ENCODE results near the gene POPDC2.

Gene POPDC2

DNA sequence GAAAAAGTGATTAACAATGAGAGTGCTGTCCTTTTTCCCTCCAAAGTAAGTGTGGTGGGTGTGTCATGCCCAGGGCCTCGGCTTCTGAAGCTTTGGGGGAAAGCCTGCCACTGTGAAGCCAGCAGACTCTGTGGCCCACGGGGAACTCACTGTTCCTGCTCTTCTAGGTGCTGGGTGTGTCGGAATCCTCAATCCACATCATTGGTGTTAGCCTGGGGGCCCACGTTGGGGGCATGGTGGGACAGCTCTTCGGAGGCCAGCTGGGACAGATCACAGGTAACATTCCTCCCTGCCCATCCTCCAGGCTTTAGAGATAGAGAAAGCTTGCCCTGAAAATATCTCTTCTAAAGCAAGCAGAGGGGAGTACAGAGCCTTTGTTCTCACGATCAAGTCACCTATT is 51.1 kb downstream of the POPDC2 start:
- TF ChIP-seq, protein P1, sequence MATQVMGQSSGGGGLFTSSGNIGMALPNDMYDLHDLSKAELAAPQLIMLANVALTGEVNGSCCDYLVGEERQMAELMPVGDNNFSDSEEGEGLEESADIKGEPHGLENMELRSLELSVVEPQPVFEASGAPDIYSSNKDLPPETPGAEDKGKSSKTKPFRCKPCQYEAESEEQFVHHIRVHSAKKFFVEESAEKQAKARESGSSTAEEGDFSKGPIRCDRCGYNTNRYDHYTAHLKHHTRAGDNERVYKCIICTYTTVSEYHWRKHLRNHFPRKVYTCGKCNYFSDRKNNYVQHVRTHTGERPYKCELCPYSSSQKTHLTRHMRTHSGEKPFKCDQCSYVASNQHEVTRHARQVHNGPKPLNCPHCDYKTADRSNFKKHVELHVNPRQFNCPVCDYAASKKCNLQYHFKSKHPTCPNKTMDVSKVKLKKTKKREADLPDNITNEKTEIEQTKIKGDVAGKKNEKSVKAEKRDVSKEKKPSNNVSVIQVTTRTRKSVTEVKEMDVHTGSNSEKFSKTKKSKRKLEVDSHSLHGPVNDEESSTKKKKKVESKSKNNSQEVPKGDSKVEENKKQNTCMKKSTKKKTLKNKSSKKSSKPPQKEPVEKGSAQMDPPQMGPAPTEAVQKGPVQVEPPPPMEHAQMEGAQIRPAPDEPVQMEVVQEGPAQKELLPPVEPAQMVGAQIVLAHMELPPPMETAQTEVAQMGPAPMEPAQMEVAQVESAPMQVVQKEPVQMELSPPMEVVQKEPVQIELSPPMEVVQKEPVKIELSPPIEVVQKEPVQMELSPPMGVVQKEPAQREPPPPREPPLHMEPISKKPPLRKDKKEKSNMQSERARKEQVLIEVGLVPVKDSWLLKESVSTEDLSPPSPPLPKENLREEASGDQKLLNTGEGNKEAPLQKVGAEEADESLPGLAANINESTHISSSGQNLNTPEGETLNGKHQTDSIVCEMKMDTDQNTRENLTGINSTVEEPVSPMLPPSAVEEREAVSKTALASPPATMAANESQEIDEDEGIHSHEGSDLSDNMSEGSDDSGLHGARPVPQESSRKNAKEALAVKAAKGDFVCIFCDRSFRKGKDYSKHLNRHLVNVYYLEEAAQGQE (IDR thresholded peaks at IDR 0.05; ENCODE audit: insufficient read depth in 1 of 2, low read depth in 2 of 2, low read length in 2 of 2) = no peak
- TF ChIP-seq SIN3A (IDR thresholded peaks at IDR 0.05; ENCODE audit: borderline replicate concordance, insufficient read depth, low read length) (no peak), POLR2AphosphoS5 (IDR thresholded peaks at IDR 0.05; ENCODE audit: low read depth, low read length) (no peak), FOXP2 (optimal IDR thresholded peaks at IDR 0.05; ENCODE audit: borderline replicate concordance, extremely low read depth, extremely low read length, insufficient read depth) (no peak), TAF1 (IDR thresholded peaks at IDR 0.05; ENCODE audit: borderline replicate concordance, insufficient read depth, low read length) (no peak)

DNA sequence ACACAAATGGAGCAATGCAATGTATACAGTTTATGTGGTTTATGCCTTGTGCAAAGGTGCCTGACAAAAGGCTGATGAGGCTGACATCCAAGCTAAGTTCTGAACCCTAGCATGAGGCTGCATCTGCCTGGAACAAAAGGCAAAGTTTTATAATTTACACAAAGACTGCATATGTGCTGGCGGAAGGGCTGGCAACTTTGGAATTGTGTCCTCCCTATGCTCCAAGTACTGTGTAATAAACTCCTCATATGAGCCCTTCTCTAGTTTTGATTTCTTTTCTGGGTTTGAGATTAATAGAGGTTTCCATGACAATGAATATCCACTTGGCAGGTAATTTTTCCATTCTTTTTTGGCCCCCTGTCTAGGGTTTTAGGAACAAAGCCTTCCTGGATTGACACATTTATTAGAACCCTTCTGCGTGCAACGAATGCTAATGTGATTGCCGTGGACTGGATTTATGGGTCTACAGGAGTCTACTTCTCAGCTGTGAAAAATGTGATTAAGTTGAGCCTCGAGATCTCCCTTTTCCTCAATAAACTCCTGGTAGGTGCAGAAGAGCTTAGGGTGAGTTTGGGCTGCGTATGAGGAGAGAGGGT is 51.9 kb downstream of the POPDC2 start:
- no peak for TF ChIP-seq TAF1 (IDR thresholded peaks at IDR 0.05; ENCODE audit: borderline replicate concordance, insufficient read depth, low read length)
- no peak for TF ChIP-seq POLR2AphosphoS5 (IDR thresholded peaks at IDR 0.05; ENCODE audit: low read depth, low read length)
- TF ChIP-seq, protein P1 (IDR thresholded peaks at IDR 0.05; ENCODE audit: insufficient read depth in 1 of 2, low read depth in 2 of 2, low read length in 2 of 2) = no peak
- TF ChIP-seq SIN3A (IDR thresholded peaks at IDR 0.05; ENCODE audit: borderline replicate concordance, insufficient read depth, low read length) = no peak
- no peak for TF ChIP-seq FOXP2 (optimal IDR thresholded peaks at IDR 0.05; ENCODE audit: borderline replicate concordance, extremely low read depth, extremely low read length, insufficient read depth)

DNA sequence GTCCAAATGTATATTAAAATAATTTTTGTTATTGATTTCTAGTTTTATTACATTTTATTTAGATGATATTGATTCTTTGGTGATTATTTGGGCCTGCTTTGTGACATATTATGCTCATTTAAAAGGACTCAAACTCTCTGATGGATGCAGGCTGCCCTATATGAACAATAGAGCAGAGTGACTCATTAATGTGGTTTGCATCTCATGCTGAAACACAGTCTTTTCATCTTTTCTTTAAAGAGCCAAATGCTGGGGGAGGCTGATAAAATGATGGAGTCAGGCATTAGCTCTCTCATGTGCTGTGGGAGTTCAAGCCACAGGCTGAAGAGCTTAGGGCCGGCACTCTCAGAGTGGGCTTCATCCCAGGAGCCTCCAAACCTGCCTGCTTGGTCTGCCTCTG is 55.5 kb downstream of the POPDC2 start:
- TF ChIP-seq TAF1 (IDR thresholded peaks at IDR 0.05; ENCODE audit: borderline replicate concordance, insufficient read depth, low read length) (no peak), SIN3A (IDR thresholded peaks at IDR 0.05; ENCODE audit: borderline replicate concordance, insufficient read depth, low read length) (no peak), POLR2AphosphoS5 (IDR thresholded peaks at IDR 0.05; ENCODE audit: low read depth, low read length) (no peak), FOXP2 (optimal IDR thresholded peaks at IDR 0.05; ENCODE audit: borderline replicate concordance, extremely low read depth, extremely low read length, insufficient read depth) (no peak)
- TF ChIP-seq, protein P1 (IDR thresholded peaks at IDR 0.05; ENCODE audit: insufficient read depth in 1 of 2, low read depth in 2 of 2, low read length in 2 of 2) = no peak

DNA sequence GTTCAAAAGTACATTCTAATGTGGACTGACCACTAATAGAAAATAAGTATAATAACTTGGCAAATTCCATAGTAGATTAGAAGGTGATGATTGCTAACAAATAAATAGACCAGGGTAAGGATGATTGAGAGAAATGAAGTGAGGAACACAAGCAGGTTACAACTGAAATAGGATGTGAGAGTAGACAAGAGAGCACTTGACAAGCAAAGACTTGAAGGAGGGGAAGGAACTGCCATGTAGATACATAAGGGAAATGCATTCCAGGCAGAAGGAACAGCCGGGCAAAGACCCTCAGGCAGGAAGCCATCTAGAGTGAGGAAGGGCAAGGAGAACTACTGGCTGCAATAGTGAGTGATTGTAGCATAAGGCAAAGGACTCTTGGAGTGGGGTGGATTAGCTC is 57.7 kb downstream of the POPDC2 start:
- TF ChIP-seq, protein P1 (IDR thresholded peaks at IDR 0.05; ENCODE audit: insufficient read depth in 1 of 2, low read depth in 2 of 2, low read length in 2 of 2) = no peak
- no peak for TF ChIP-seq SIN3A (IDR thresholded peaks at IDR 0.05; ENCODE audit: borderline replicate concordance, insufficient read depth, low read length)

DNA sequence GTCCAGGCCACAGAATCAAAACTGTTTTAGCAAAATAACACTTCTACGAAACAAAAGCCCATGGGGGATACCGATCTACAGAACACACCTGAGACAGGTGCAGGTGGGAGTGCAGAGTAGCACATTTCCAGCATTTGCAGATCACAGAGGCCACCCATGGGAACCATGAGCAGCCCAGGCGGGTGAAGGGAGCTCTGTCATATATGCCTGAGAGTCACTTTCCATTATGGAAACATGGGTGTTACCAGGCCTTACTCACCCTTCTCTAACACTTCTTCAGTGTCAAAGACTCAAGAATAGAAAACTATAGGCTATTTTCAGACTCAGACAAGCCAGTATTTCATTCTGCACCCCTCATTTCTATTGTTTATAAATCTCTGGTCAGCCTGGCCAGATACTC is 59.2 kb downstream of the POPDC2 start:
- no peak for TF ChIP-seq FOXP2 (optimal IDR thresholded peaks at IDR 0.05; ENCODE audit: borderline replicate concordance, extremely low read depth, extremely low read length, insufficient read depth)
- TF ChIP-seq TAF1 (IDR thresholded peaks at IDR 0.05; ENCODE audit: borderline replicate concordance, insufficient read depth, low read length) = no peak
- TF ChIP-seq, protein P1 (IDR thresholded peaks at IDR 0.05; ENCODE audit: insufficient read depth in 1 of 2, low read depth in 2 of 2, low read length in 2 of 2) = no peak
- TF ChIP-seq SIN3A (IDR thresholded peaks at IDR 0.05; ENCODE audit: borderline replicate concordance, insufficient read depth, low read length) = no peak
- no peak for TF ChIP-seq POLR2AphosphoS5 (IDR thresholded peaks at IDR 0.05; ENCODE audit: low read depth, low read length)

Measured in PFSK-1 (cell line).